Measurements from ENCODE around the gene ARHGEF39.

DNA sequence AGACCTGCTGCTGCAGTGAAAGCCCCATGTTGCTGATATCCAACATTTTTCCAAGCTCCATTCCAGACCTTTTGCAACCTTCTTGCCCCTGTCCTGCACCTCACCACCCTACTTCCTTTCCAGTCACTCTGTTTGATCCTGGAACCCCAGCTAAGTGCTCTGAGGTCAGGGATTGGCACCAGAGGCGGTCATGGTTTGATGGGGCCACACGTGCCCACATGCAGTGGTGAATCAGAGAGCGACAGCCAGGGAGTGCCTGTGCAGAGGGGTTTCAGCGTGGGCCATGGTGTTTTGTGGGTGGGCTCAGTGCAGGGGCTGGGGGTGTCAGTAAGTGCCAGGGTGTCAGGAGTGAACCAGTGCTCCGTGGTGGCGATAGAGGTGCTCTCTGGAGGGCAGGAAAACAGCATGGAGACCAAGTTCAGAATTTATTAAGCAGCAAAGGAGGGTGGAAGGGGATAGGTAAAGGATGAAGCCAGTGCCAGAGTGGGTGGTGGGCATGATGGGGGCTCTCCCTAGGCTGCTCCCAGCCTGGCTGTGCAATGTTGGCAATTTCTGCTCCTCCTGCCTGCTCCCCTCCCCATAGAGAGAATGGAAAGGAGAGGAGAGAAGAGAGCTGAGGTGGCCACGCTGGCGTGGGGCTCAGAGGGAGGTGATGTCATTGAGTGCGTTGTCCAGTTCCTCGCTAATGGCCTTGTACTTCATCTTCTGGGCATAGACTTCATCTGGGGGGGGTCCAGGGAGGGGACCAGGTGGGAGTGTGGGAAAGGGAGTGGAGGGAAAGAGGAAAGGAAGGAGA, 17.7 kb upstream of the ARHGEF39 start:
- TF ChIP-seq EZH2 (IDR thresholded peaks at IDR 0.05; ENCODE audit: borderline replicate concordance, low read length), result no peak
- TF ChIP-seq, protein P1, sequence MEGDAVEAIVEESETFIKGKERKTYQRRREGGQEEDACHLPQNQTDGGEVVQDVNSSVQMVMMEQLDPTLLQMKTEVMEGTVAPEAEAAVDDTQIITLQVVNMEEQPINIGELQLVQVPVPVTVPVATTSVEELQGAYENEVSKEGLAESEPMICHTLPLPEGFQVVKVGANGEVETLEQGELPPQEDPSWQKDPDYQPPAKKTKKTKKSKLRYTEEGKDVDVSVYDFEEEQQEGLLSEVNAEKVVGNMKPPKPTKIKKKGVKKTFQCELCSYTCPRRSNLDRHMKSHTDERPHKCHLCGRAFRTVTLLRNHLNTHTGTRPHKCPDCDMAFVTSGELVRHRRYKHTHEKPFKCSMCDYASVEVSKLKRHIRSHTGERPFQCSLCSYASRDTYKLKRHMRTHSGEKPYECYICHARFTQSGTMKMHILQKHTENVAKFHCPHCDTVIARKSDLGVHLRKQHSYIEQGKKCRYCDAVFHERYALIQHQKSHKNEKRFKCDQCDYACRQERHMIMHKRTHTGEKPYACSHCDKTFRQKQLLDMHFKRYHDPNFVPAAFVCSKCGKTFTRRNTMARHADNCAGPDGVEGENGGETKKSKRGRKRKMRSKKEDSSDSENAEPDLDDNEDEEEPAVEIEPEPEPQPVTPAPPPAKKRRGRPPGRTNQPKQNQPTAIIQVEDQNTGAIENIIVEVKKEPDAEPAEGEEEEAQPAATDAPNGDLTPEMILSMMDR (conservative IDR thresholded peaks at IDR 0.05 in 1 of 2, IDR thresholded peaks at IDR 0.05 in 1 of 2; ENCODE audit: extremely low read depth in 1 of 2, insufficient read depth in 1 of 2, low read depth in 1 of 2, low read length in 2 of 2), result no peak

Measured in mammary epithelial cell (primary cell).